ENCODE measurements around the gene SLX4IP.
A peak's percentile ranks its signal among the peaks of the same experiment; 100 is the strongest.

SLX4IP gene

GRCh38 chr20:10637563-10637962 is 202.5 kb downstream of the SLX4IP start:
- no peak for DNase-seq

DNA sequence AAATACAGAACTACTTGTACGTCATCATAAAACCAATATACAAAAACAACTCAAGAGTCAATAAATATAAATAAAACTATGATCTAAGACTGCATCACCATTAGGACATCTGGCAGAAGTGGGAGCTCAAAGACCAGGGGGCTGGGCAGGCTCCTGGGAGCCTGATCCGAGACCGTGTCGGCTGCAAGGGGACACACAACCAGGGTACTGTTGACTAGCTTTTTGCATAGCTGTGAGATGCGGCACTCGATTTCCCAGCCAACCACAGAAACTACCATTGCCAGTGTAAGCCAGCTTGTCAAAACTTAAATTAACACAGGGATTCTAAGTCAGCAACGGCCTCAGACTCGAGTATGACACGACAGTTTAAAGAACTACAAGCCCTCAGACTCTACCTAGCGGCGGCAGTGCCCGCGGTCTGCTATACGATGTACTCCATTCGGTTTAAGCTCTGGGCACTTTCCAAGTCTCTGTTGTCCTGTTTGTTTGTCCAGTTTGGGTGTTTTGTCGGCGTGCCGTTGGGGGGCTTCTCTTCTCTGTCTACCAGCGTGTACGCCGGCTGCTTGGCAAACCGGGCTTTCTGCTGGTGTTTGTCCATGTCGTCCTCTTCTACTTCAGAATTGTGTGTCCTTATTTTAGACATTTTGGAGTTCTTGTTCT is 204.1 kb downstream of the SLX4IP start:
- no peak for DNase-seq

DNA sequence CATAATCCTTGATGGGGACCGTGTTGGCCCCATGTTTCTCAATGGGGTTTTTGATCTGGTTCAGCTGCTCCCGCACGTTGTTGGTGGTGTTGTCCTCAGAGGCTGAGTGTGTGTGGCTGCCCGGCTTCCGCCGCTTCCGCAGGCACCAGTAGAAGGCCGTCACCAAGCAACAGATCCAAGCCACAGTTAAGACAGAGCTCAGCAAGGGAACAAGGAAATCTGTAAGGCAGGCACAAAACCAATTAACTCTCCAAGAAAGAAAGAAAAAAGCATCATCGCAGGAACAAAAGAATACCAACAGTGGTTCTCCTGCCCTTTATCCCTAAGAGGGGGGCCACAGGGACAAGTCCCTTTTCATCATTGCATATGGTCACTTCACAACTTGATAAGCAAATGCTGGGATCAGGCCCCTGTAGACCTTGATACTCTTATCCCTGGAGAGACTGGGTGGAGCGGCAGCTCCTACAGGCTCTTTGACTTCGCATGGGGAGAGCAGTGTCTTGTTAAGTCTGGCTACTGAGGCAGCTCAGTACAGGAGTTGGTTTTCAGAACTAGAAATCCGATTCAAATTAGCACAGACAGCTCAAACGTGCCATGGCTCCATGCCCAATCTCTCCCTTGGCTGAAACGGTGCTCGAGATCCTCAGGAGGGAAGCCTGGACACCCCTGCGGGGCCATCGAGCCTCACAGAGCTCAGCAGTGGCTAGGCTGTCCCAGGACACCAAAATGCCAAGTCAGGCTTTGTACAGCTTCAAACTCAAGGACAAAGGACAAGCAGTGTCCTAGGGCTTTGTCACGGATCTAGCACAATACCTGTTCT is 204.8 kb downstream of the SLX4IP start:
- no peak for DNase-seq

- DNase-seq = no peak
Measured at GRCh38 chr20:10640897-10641296, 205.8 kb downstream of the SLX4IP start.

DNA sequence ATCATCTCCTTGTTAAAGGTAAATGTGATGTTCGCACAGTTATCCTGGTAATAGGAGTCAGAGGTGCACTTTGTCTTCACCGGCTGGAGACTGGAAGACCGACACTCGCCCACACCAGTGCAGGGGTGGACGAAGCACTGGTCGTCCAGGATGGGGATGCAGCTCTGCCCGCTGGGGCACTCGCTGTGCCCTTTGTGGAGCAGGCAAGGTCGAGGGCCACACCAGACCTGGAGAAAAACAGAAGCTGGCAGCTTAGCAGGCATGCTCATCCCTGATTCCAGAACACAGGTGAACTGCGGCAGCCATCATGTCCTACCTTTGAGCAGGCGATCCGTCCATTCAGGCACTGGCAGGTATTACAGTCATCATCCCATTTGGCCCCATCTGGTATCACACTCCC is 206.4 kb downstream of the SLX4IP start:
- no peak for DNase-seq

DNA sequence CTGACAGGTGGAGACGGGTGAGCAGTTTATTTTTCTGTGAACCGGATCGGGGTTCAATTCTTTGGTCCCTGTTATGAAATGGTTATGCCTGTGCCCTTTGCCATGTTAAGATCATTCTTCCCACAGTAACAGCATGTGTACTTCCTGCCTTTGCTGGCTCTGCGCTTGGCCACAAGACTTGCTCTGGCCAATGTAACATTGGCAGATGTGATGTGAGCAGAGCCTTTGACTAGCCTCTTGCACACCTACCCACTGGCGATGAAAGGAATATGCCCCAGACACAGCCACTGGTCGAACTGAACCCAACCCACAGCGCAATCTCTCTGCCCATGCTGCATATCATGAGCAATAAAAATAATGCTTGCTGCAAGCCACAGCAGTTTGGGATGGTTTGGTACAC is 206.8 kb downstream of the SLX4IP start:
- no peak for DNase-seq

- DNase-seq = no peak
Measured at GRCh38 chr20:10642856-10643559, 207.9 kb downstream of the SLX4IP start.

DNA sequence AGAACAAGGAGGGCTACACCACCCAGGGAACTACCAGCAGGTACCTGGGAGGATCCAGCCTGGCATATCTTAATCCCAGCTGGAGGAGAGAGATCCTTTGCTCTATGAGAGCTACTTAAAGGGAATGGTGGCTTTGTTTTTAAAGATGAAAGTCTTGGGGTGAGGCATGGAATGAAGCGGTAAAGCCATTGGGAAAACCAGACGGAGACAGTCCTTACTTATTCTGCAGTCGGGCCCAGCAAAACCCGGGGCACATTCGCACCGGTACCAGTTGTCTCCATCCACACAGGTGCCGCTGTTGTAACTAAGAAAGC is 208.4 kb downstream of the SLX4IP start:
- no peak for DNase-seq

DNA sequence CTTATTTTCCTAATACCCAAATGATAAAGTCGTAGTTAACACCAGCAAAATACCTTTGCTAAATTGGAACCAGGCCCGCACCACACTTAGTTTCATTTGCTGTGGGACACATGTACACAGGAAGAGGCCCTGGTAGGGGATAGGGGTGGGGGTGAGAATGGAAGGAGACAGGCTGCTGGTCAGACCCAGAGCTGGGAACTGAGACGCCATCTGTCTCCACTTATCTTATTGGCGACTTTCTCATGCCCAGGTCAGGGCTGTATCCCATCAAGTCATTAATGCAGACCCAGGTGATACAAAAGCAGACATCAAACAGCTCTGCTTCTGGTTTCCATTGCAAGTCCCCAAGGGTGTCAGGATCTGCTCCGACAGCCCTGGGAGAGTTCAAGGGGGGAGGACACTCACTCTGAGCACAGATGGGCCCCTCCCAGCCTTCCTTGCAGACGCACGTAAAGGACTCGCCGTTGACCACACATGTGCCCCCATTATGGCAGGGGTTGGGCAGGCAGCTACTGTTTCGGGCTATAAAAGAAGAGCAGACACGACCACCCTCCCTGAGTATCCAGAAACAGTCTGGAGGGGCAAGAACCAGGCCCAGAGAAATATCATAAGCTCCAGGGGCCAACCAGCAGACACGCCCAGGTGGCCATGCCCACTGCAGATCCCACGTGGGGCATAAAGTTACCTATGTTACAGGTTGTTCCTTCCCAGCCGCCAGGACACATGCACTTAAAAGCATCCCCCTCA is 209.5 kb downstream of the SLX4IP start:
- DNase-seq = no peak

- no peak for DNase-seq
Measured at GRCh38 chr20:10645205-10645570, 210.1 kb downstream of the SLX4IP start.

DNA sequence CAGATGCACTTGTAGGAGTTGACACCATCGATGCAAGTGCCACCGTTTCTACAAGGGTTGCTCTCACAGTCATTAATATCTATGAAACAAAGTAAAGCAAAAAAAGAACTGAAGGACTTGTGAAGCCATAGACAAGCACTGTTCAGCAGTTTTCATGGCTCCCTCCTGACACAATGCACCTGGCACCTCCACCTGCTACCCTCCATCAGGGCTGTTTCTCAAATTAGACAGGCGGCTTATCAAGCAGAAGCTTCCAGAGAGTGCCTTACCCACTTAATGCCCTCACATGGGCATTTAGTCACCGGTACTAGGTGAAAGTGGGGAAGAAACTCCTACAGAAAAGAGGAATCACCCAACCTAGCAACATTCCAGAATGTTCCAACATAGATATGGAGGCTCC is 210.9 kb downstream of the SLX4IP start:
- no peak for DNase-seq

GRCh38 chr20:10646886-10647420 is 211.8 kb downstream of the SLX4IP start:
- DNase-seq = no peak

GRCh38 chr20:10647471-10647870 is 212.4 kb downstream of the SLX4IP start:
- DNase-seq = no peak

- no peak for DNase-seq
Measured at GRCh38 chr20:10647909-10648308, 212.8 kb downstream of the SLX4IP start.

DNA sequence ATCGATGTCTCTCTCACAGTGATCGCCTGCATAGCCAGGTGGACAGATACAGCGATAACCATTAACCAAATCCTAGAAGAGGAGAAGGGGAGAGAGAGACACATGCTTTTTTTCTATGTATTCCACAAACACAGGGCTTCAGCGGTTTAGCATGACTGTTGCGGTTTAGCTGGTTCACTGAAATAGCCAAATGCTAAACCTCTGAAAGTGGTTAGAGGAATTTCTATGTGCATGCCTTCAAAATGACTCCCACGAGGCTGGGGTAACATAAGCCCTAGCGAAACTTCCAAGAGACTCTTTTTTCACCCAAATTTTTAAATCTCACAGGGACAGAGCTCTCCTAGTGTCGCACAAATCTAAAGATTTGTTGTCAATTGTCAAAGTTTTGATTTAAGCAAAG is 213.5 kb downstream of the SLX4IP start:
- DNase-seq = no peak

DNA sequence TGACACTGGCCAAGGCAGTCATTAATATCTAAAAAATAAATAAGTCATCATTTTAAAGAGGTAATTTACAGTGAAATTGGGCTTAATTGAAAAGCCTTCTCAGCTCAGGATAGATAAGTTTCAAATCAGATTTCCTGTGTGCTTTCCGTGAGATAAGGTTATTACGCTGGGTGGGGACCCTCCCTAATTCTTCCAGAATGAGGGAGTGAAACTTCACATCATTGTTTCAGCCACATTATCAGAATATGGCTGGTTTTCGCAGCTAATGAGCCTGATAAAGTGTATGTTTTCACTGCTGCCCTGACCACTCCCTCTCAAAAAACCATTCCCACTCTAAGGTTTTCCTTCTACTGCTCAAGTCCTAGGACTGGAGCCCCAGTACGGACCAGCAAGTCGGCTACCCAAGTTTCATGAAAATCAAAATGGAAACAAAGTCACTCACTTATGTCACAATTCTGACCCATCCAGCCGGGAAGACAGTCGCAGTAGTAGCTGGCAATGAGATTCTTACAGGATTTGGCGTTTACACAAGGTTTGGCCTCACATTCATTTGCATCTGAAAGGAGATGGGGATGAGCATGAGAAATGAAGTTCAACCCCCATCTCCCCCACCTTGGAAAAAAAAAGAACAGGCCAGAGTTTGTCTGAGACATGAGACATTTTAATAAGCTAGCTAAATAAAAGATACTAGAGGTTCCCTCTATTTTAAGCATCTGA is 214.1 kb downstream of the SLX4IP start:
- DNase-seq = no peak

- no peak for DNase-seq
Measured at GRCh38 chr20:10649797-10650160, 214.7 kb downstream of the SLX4IP start.

DNA sequence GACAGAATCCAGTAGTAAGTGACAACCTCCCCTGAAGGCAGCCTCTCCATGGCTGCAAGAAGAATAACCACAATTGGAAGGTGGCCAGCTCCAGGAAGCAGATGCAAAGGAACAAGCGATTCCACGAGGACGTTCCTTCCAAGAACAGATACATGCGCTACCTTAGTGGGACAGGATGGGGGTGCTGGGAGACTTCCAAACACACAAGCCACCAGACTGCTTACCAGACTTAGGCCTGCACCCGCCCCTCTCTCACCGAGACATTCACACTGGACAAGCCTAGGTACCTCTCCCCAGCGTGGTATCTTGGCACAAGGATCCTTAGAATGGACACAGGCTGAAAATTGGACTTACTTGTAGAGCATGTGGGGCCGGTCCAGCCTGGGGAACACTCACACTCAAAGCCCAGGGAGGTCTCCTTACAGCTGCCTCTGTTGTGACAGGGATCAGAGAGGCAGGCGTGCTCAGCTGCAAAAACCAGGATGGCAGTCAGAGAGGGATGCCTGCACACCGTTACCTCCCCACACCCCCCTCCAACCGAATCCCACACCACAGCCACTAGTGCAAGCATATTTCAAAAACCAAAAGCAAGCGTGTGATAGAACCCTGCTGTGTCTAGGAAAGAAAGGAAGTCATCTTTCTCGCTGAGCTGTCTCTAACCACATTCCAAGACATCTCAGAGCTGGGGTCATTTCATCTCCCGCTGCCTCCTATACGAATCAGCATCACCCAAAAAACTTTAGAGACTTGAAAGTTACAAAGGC is 216.3 kb downstream of the SLX4IP start:
- no peak for DNase-seq

DNA sequence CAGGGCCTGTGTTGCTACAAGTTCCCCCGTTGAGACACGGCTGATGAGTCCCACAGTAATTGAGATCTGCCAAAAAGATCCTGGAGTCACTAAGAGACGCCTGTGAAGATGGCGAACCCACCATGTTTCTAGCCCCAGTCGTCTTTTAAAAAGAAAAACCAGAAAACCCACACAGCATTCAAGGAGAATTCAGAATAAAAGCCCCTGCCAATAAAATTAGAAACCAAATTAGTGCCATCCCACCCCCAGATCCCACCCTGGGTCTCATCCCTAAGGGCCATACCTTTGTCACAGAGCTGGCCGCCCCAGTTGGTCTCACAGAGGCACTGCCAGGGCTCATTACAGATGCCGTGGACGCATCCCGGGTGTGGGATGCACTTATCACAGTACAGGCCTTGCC is 217.1 kb downstream of the SLX4IP start:
- DNase-seq = no peak

DNA sequence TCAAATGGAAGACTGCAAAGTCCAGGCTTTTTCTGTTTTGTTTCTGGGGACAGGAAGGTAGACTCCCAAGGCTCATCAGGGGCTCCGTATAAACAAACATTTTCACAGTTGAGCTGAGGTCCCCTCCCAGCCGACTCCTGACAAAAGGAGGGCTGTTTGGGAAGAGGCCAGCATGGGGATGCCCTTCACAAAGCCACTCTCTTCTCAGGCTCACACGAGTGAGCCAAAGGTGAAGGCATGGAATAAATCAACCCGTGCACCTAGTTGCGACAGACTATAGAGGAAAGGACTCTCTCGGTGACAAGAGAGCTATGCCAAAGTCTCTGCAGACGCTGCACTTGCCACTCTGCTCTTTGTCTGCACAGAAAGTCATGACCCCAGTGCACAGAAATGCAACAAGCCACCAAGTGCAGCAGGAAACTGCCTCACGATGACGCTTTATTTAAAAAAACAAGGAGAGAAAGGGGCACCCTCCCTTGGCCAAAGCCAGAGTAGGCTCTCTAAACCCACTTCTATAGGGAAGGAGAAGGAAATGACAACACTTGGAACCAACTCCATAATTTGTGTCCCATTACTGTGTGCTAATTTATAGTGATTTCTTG is 217.7 kb downstream of the SLX4IP start:
- no peak for DNase-seq

- peak; percentile 12 for DNase-seq
Measured at GRCh38 chr20:10653599-10654249, 218.6 kb downstream of the SLX4IP start.

All from suppressor macrophage treated with lipopolysaccharide for 4 hours (primary cell).